GM10266 (cell line): ENCODE data around the gene ATXN2.
"Not testable (repeated sequence)": the region's sequence is repeated elsewhere in the genome, so short reads cannot be mapped to it uniquely, and the experiment has no call there.

Experiments used
- DNase-seq: peaks from one replicate; pipeline ENCODE4 v3.0.0; 2012; ENCODE audit errors: extremely low spot score
- TF ChIP-seq, protein P1 (sequence below): IDR thresholded peaks from 2 replicates; pipeline ENCODE4 v1.5.1; 2012; ENCODE audit warnings: mild to moderate bottlenecking, low read depth; ENCODE audit not compliant: control insufficient read depth, insufficient read depth; ENCODE audit errors: missing control alignments

The ATXN2 gene

DNA sequence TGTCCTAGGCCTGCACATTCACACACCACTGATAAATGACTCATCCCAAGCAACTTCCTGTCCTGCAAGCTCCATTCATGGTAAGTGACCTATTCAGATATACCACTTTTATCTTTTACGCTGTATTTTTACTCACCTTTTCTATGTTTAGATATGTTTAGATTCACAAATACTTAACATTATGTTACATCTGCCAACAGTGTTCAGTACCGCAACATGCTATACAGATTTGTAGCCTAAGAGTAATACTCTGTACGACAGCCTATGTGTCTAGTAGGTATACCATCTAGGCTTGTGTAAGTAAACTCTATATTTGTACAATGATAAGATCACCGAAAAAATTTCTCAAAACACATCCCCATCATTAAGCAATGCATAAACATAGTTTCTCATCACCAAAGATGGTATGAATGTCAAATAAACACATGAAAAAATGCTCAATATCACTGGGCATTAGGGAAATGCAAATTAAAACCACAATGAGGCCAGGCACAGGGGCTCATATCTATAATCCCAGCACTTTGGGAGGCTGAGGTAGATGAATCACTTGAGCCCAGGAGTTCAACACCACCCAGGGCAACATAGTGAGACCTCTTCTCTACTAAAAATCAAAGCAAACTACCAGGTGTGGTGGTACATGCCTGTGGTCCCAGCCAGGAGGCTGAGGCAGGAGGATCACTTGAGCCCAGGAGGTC lies 20.7 kb downstream of the ATXN2 start:
- DNase-seq, result no peak
- TF ChIP-seq, protein P1, sequence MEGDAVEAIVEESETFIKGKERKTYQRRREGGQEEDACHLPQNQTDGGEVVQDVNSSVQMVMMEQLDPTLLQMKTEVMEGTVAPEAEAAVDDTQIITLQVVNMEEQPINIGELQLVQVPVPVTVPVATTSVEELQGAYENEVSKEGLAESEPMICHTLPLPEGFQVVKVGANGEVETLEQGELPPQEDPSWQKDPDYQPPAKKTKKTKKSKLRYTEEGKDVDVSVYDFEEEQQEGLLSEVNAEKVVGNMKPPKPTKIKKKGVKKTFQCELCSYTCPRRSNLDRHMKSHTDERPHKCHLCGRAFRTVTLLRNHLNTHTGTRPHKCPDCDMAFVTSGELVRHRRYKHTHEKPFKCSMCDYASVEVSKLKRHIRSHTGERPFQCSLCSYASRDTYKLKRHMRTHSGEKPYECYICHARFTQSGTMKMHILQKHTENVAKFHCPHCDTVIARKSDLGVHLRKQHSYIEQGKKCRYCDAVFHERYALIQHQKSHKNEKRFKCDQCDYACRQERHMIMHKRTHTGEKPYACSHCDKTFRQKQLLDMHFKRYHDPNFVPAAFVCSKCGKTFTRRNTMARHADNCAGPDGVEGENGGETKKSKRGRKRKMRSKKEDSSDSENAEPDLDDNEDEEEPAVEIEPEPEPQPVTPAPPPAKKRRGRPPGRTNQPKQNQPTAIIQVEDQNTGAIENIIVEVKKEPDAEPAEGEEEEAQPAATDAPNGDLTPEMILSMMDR, result no peak

DNA sequence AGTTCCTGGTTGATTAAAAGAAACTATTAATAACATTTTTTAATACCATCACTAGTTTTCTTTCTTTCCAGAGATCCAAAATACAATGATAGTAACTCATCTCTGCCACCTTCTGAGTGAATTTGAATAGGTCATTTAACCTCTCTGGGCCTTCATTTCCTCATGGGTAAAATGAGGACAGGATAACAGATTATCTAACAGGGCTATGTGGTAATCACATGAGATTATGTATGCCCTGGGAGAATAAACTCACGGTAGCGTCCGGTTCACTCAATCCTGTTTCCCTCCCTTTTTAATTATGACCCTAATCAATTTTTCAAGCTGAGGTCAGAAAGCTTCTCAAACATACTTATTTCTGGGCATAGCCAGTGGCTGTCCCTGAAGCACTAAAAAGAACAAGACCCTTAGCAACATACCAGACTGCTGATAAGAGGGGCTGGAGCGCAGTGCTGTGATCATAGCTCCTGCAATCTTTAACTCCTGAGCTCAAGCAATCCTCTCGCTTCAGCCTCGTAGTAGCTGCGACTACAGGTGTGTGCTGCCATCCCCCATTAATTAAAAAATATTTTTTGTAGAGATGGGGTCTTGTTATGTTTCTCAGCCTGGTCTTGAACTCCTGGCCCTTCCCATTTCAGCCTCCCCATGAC lies 24.2 kb downstream of the ATXN2 start:
- TF ChIP-seq, protein P1, result no peak
- no peak for DNase-seq

DNA sequence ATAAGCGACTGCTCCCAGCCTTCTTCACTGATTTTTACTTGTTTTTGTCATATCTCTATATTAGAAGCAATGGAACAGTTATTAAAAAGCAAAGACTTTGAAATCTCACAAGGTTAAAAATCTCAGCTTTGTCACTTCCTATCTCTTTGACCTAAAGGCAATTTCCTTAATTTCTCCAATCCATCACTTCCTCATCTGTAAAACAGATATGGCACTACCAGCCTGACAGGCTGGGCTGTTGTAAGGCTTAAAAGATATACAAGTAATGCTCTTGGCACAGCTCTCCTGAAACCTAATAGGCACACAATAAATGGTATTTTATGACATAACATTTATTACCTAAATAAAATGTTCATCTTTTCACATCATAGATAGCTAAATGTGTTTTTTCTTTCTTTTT lies 25.6 kb downstream of the ATXN2 start:
- DNase-seq, result no peak

DNA sequence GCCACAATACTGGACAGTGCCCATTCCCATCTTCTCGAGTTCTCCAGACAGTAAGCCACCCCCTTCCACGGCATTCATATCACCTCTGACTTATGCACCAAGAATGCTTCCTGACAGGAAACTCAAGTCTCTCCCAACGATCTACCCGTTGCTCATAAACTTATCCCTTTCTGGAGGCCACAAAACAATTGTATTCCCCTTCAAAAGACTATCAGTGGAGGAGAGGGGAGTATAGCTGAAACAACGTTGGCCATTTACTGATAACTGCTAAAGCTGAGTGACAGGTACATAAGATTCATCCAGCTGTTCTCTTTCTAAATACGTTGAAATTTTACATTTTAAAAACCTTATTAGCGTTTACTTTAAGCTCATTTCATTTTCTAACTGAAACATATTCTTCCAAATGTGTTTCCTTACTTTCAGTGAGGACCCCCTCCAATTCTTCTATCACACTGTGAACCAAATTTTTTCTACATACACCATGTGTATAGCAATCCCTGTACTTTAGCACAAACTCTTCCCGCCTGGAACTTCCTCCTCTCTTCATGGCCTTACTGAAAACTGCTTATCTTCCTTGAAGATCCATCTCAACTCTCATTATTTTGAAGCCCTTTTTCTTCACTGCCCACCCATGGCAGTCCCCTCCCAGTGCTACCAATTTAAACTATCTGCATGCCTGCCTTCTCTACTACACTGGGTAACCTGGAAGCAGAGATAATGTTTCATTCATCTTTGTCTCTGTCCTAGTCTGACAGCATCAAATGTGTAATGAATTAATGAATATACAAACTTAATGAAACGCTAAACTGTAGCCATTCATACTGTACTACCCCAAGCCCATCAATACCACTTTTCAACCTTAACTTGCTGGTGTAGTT lies 28.8 kb downstream of the ATXN2 start:
- TF ChIP-seq, protein P1, result no peak
- no peak for DNase-seq

More for the DNA sequence above, 25.6 kb downstream of the ATXN2 start:
- TF ChIP-seq, protein P1, result no peak

DNA sequence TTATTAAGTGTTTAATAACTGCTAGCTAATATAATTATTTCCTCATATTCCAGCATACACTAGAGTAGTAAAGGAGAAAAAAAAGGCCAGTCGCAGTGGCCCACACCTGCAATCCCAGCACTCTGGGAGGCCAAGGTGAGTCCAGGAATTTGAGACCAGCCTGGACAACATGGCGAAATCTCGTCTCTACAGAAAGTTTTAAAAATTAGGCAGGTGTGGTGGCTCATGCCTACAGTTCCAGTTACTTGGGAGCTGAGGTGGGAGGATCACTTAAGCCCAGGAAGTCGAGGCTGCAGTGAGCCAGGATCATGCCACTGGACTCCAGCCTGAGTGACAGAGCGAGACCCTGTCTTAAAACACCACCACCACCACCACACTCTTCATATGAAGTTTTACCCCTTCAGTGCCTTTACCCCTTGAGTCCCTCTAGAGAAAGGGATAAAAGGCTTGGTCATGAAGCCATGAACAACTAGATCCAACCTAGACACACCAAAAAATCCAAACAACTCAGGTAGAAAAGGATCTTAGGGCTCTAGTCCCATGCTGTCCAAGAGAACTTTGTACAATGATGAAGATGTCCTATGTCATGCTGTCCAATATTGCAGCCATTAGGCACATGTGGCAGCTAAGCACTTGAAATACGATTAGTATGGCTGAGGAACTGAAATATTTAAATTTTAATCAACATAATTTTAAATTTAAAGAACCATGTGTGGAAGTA lies 29.6 kb downstream of the ATXN2 start:
- no peak for DNase-seq
- TF ChIP-seq, protein P1, result no peak

DNA sequence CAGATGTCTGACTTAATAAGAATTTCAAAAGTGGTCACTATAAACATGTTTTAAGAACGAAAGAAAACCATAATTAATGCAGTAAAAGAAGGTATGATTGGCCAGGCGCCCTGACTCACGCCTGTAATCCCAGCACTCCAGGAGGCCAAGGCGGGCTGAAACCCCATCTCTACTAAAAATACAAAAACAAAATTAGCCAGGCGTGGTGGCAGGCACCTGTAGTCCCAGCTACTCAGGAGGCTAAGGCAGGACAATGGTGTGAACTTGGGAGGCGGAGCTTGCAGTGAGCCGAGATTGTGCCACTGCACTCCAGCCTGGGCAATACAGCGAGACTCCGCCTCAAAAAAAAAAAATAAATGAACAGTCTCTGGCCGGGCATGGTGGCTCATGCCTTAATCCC lies 38.3 kb downstream of the ATXN2 start:
- DNase-seq, result not testable (repeated sequence)

DNA sequence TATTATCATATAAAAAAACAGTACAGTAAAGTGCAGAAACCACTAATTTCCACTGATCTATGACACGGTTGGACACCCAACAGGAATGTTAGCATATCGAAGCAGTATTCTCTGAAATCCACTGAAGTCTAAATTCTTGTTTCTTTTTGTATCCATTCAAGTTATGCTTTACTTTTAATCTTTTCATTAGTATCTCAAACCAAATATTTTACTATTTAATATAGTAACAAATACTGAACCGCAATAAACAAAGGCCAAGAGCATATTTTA lies 41.1 kb downstream of the ATXN2 start:
- TF ChIP-seq, protein P1, result no peak

More for the DNA sequence above, 41.1 kb downstream of the ATXN2 start:
- no peak for DNase-seq
